Right lobe of liver (tissue), 6 donors: ENCODE measurements around the gene THEM4. TPM values are rescaled to one million over a fixed set of nuclear protein-coding genes. Genes with fewer than 3 reads are reported as not detected.
A peak's percentile ranks its signal among the peaks of the same experiment; 100 is the strongest.

Source experiments
- ATAC-seq, 4 donors: fragments of 200-7000 bp; cut with Tn5 transposase; one replicate each; pipeline ENCODE4 v1.9.1; 2020; ENCODE audit warnings: mild to moderate bottlenecking in 4 of 4, moderate library complexity in 4 of 4
- DNase-seq, 3 donors: peaks; one replicate each; pipeline ENCODE4 v3.0.0-alpha.2; 2020
- H3K27ac ChIP-seq, 3 donors: fragments of 200-600 bp; one replicate each; pipeline ENCODE4 v1.8.0; 2022
- H3K27me3 ChIP-seq, 2 donors: fragments of 200-600 bp; one replicate each; pipeline ENCODE4 v1.8.0; 2022
- H3K36me3 ChIP-seq, 4 donors: fragments of 200-600 bp; sonication (generic) in 1 of 4; one replicate each; pipeline versions ENCODE4 v1.5.1 to v1.8.0; 2017 to 2022; ENCODE audit warnings: control low read depth in 1 of 4
- H3K4me1 ChIP-seq, 4 donors: fragments of 200-600 bp; sonication (generic) in 1 of 4; one replicate each; pipeline versions ENCODE4 v1.5.1 to v1.8.0; 2017 to 2022; ENCODE audit warnings: control low read depth in 1 of 4
- H3K4me3 ChIP-seq, 3 donors: fragments of 200-600 bp; one replicate each; pipeline ENCODE4 v1.8.0; 2022
- H3K9me3 ChIP-seq, 4 donors: fragments of 200-600 bp; sonication (generic) in 1 of 4; one replicate each; pipeline versions ENCODE4 v1.5.1 to v1.8.0; 2017 to 2022; ENCODE audit warnings: control low read depth in 1 of 4
- CTCF ChIP-seq, 4 donors: fragments of 200-600 bp in 3 of 4; fragments of 450-650 bp in 1 of 4; IDR thresholded peaks; one replicate each; pipeline versions ENCODE4 v1.5.1 to v1.8.0; 2016 to 2022; ENCODE audit warnings: antibody characterized with exemption in 4 of 4, mild to moderate bottlenecking in 2 of 4
- POLR2A ChIP-seq: fragments of 450-650 bp; IDR thresholded peaks from one replicate; pipeline ENCODE4 v1.6.1; 2017; ENCODE audit warnings: antibody characterized with exemption, mild to moderate bottlenecking
- WGBS: methylation state at CpG from one replicate; pipeline ENCODE4 v1.1.6; 2018; ENCODE audit warnings: low coverage, low lambda C conversion rate; ENCODE audit not compliant: insufficient coverage; ENCODE audit errors: missing lambda C conversion rate; 5-methylcytosine and 5-hydroxymethylcytosine counted together
- intact Hi-C, 2 donors: fragments of 100-400 bp; cut with DNase I; formaldehyde crosslinking; loops; one replicate each; pipeline versions ENCODE4 v1.11.2 to v1.14.1; 2022
- total RNA-seq, 6 experiments: library from RNA; depleted of rRNA in 2 of 6; stranded (reverse); fragments of >200 nt in 2 of 6; fragmentation: NEBNext Ultra II Directional in 3 of 6; extraction: Animal tissue kit (Norgen Biotek cat#: 25700) in 3 of 6; gene quantifications; one replicate each; pipeline versions ENCODE4 v1.1.0 to v1.2.4, GENCODE V29; 2016 to 2023
- donor health status: DM: no; HTN: yes; CAD: no.
- donor health status: DM: no; HTN: no; CAD: no.
- donor health status: DM: no; HTN: no; CAD: no.
- donor health status: DM: no; HTN: yes; CAD: no.
- donor health status: DM: no; HTN: yes; CAD: no.

THEM4 gene
- total RNA-seq, 6 experiments from 2014 or later, result 8.5 to 19.1 (median 9.2) TPM

GRCh38 chr1:151942882-151943281 lies 33.6 kb upstream of the THEM4 start:
- no peaks in the 10 kb centered on the region for H3K27me3 ChIP-seq
- no peak overlapping the region for H3K4me3 ChIP-seq
- 63% methylated on average over 1 of the region's 1 CpG for WGBS
- intact Hi-C loops, result no loop called here
- H3K9me3 ChIP-seq, result no peaks in the 10 kb centered on the region
- H3K27ac ChIP-seq, result no peak overlapping the region
- H3K36me3 ChIP-seq, result no peaks in the 10 kb centered on the region
- ATAC-seq (peak in 1 of 4 donors; percentile 31), DNase-seq (no peak)
- TF ChIP-seq CTCF (IDR thresholded peaks at IDR 0.05) (no peak), POLR2A (no peak)
- H3K4me1 ChIP-seq, result peaks cover 0 to 29% (median 3%) of the 10 kb centered on the region in 4 donors

- peaks cover 0 to 34% (median 0%) of the 10 kb centered on the region in 4 donors for H3K4me1 ChIP-seq
- intact Hi-C loops, result no loop called here
- ATAC-seq (no peak), DNase-seq (no peak)
- no peaks in the 10 kb centered on the region for H3K36me3 ChIP-seq
- H3K4me3 ChIP-seq, result no peak overlapping the region
- WGBS, result 19% methylated on average over 1 of the region's 1 CpG
- no peak overlapping the region for H3K27ac ChIP-seq
- H3K27me3 ChIP-seq, result no peaks in the 10 kb centered on the region
- H3K9me3 ChIP-seq, result no peaks in the 10 kb centered on the region
- no peak for TF ChIP-seq POLR2A
- no peak for TF ChIP-seq CTCF (IDR thresholded peaks at IDR 0.05)
These were observed 31.2 kb upstream of the THEM4 start for GRCh38 chr1:151940541-151940940.

GRCh38 chr1:151939779-151940178 lies 30.5 kb upstream of the THEM4 start:
- DNase-seq (no peak), ATAC-seq (no peak)
- Histone ChIP-seq H3K4me3 (no peak overlapping the region), H3K9me3 (no peaks in the 10 kb centered on the region), H3K36me3 (no peaks in the 10 kb centered on the region), H3K4me1 (peaks cover 0 to 28% (median 0%) of the 10 kb centered on the region in 4 donors), H3K27ac (no peak overlapping the region), H3K27me3 (no peaks in the 10 kb centered on the region)
- no peak for TF ChIP-seq CTCF (IDR thresholded peaks at IDR 0.05)
- WGBS, result 38% methylated on average over 1 of the region's 1 CpG
- intact Hi-C loops, result loop anchor here in 1 of 2 donors (10.0 kb wide), 1 partner anchor 55 kb away; the partner anchor contains the start of gene S100A10

GRCh38 chr1:151939141-151939540 lies 29.8 kb upstream of the THEM4 start:
- Histone ChIP-seq H3K4me3 (no peak overlapping the region), H3K27ac (no peak overlapping the region), H3K4me1 (peaks cover 0 to 23% (median 0%) of the 10 kb centered on the region in 4 donors), H3K36me3 (no peaks in the 10 kb centered on the region), H3K27me3 (no peaks in the 10 kb centered on the region), H3K9me3 (no peaks in the 10 kb centered on the region)
- intact Hi-C loops, result loop anchor here in 1 of 2 donors (10.0 kb wide), 1 partner anchor 56 kb away; the partner anchor contains the start of gene S100A10
- DNase-seq (no peak), ATAC-seq (no peak)
- TF ChIP-seq POLR2A (no peak), CTCF (IDR thresholded peaks at IDR 0.05) (no peak)
- 97% methylated on average over 3 of the region's 3 CpGs for WGBS
